ENCODE results near the gene HCN2.

DNA sequence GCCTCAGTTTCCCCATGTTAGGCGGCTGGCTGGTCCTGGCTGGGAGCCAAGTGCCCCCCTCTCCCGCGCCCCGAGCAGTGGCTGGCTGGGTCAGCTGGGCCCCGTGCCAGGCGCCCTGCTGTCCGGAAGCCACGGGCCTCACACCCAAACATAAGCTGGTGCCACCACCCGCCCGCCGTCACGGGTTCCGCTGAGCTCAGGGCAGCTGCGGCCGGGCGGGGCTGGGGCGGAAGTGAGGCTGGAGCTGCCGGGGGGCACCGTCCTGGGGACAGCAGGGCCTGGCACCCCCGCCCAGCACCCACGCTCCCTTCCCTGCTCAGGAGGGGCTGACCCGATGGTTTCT is 19.3 kb downstream of the HCN2 start:
- no peak for TF ChIP-seq CTCF (conservative IDR thresholded peaks at IDR 0.05; ENCODE audit: low read depth, low read length)
- no peak for TF ChIP-seq EZH2 (IDR thresholded peaks at IDR 0.05; ENCODE audit: low read length, unreplicated experiment)
- TF ChIP-seq EZH2phosphoT487 (IDR thresholded peaks at IDR 0.05; ENCODE audit: borderline replicate concordance, low read length) = no peak
